BJ (cell line): ENCODE results near the gene AGPAT3. TPM values are rescaled to one million over a fixed set of nuclear protein-coding genes. Genes with fewer than 3 reads are reported as not detected.

ENCODE experiments used
- CTCF ChIA-PET: fragments of 350-600 bp; formaldehyde crosslinking; extraction: SDS; loops from one replicate; lab custom pipeline; 2021; ENCODE audit warnings: antibody characterized with exemption, inconsistent platforms; lab: Yijun Ruan, JAX
- POLR2A ChIA-PET: fragments of 300-600 bp; sonication (Branson Sonifier 250); formaldehyde crosslinking; extraction: SDS; loops from one replicate; lab custom pipeline; 2021; ENCODE audit warnings: antibody characterized with exemption; lab: Charles Lee
- DNase-seq: peaks from one replicate; pipeline ENCODE4 v3.0.0-alpha.2; 2011; ENCODE audit warnings: low read depth
- H3K27me3 ChIP-seq: 2 replicates; pipeline ENCODE4 v1.6.0; 2011; ENCODE audit warnings: low read length; ENCODE audit not compliant: control insufficient read depth, insufficient read depth
- H3K36me3 ChIP-seq: 2 replicates; pipeline ENCODE4 v1.5.1; 2011; ENCODE audit warnings: low read length; ENCODE audit not compliant: control insufficient read depth, insufficient read depth
- H3K4me3 ChIP-seq: 2 replicates; pipeline ENCODE4 v1.5.1; 2011; ENCODE audit warnings: low read depth, mild to moderate bottlenecking, control low read depth, low read length
- polyA plus RNA-seq: library from polyadenylated mRNA; depleted of rRNA; stranded (reverse); fragments of >200 nt; gene quantifications from 2 replicates; pipeline ENCODE4 v1.2.3, GENCODE V29; 2011
- TF ChIP-seq, protein P1 (sequence below): IDR thresholded peaks from 2 replicates; pipeline ENCODE4 v1.5.1; 2011; ENCODE audit warnings: low read depth, mild to moderate bottlenecking, control low read depth, inconsistent platforms, low read length, moderate library complexity; ENCODE audit not compliant: insufficient read depth

Gene AGPAT3
- polyA plus RNA-seq, 1 experiment, result 68.5 TPM

DNA sequence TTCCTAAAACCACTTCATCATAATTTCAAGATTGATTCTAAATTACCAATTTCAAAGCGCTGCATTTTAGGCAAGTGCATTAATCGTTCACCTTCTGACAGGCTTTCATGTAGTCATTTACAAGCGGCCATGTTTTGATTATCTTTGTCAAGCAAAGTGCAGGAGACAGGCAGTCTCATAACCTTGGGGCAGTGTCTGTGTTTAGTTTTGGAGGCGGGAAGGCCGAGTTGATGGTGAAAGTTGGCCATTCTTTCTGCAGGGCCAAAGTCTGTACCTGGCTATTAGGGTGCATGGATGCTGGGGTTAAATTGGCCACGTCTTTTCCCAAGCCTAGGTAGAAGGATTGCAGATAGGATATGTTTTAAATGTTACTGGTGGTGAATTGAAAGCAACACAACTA is 2.9 kb downstream of the AGPAT3 start:
- Histone ChIP-seq H3K27me3 (no peaks in the 10 kb centered on the region), H3K4me3 (no peak overlapping the region), H3K36me3 (peaks cover 3% of the 10 kb centered on the region)
- CTCF ChIA-PET, result interaction anchor here (1.3 kb wide), 1 partner anchor 108 kb away, joined by 5 read pairs; no protein-coding TSS in a partner anchor
- TF ChIP-seq, protein P1, sequence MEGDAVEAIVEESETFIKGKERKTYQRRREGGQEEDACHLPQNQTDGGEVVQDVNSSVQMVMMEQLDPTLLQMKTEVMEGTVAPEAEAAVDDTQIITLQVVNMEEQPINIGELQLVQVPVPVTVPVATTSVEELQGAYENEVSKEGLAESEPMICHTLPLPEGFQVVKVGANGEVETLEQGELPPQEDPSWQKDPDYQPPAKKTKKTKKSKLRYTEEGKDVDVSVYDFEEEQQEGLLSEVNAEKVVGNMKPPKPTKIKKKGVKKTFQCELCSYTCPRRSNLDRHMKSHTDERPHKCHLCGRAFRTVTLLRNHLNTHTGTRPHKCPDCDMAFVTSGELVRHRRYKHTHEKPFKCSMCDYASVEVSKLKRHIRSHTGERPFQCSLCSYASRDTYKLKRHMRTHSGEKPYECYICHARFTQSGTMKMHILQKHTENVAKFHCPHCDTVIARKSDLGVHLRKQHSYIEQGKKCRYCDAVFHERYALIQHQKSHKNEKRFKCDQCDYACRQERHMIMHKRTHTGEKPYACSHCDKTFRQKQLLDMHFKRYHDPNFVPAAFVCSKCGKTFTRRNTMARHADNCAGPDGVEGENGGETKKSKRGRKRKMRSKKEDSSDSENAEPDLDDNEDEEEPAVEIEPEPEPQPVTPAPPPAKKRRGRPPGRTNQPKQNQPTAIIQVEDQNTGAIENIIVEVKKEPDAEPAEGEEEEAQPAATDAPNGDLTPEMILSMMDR, result no peak
- no peak for DNase-seq
- POLR2A ChIA-PET, result no interaction called here

DNA sequence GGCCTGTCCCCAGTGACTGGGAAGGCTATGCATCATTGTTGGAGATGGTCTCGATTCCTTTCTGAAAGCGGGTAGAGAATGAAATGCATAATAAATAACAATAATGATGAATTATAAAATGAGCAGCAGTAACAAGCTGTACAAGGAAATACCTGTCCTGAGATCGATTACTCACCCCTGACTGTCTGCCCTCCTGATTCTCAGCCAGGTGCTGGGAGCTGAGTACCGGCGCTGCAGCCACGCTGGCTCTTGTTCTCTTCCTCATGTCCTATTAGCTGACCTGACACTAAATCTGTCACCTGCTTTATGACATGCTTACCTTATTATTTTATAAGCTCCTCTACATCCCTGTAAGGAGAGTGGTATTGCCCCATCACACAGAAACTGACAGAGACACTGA is 3.4 kb downstream of the AGPAT3 start:
- CTCF ChIA-PET, result interaction anchor here (1.3 kb wide), 1 partner anchor 107 kb away, joined by 5 read pairs; no protein-coding TSS in a partner anchor
- peaks cover 4% of the 10 kb centered on the region for H3K36me3 ChIP-seq
- POLR2A ChIA-PET, result no interaction called here
- H3K27me3 ChIP-seq, result no peaks in the 10 kb centered on the region
- H3K4me3 ChIP-seq, result no peak overlapping the region
- TF ChIP-seq, protein P1, result no peak
- DNase-seq, result no peak

DNA sequence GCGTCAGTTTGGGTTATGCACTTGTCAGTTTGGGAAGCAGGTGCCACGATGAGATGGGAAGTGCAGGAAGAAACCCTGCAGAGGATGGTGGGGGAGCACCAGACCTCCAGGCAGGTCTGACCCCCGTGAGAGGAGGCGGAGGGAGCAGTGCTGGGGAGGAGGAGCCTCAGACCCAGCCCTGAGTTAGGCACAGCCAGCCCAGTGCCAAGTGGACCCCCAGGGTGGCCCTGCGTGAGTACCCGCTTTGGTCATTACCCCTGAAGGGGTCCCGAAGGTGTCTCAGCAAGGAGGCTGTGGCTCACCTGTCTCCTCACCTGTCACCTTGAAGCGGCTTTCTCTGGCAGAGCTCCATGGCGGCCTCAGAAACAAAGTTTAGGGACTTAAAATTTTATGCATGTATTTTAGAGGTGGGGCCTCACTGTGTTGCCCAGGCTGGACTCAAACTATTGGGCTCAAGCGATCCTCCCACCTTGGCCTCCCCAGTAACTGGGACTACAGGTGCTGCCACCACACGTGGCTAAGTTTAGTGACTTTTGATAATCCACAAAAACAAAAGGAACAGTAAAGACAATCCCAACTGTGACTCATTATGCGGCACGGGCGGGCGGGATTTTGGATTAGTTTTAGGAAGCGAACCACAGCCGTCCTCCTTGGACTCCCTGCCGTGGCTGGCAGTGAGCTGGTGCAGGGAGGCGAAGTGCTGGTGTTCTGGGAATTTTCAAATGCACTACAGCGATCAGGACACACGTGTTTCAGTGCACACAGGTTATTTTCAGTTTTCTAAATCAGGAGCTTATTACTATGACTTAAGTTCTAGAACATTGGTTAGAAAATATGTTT is 4.7 kb downstream of the AGPAT3 start:
- no peak for DNase-seq
- Histone ChIP-seq H3K27me3 (no peaks in the 10 kb centered on the region), H3K4me3 (no peak overlapping the region), H3K36me3 (peaks cover 4% of the 10 kb centered on the region)
- POLR2A ChIA-PET, result no interaction called here
- CTCF ChIA-PET, result interaction anchor here (1.3 kb wide), 1 partner anchor 106 kb away, joined by 5 read pairs; no protein-coding TSS in a partner anchor
- TF ChIP-seq, protein P1, result no peak

DNA sequence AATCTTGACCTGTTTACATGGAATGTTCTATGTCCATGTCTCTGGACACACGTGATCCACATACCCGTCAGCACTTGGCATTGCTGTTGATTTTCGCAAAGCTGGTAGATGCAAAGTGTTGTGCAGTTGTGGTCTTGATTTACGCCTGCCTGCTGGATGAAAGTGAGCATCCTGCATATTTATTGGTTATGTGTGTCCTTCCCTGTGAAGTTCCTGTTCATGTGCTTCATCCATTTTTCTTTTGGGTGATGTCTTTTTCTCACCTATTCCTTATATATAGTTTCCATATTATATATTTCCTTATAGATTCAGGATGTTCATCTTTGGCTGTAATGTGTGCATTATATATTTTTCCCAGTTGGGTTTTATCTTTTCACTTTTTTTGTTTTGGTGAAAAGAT is 6.5 kb downstream of the AGPAT3 start:
- ChIA-PET POLR2A (no interaction called here), CTCF (no interaction called here)
- peaks cover 4% of the 10 kb centered on the region for H3K36me3 ChIP-seq
- H3K4me3 ChIP-seq, result no peak overlapping the region
- no peak for DNase-seq
- TF ChIP-seq, protein P1, result no peak
- no peaks in the 10 kb centered on the region for H3K27me3 ChIP-seq

DNA sequence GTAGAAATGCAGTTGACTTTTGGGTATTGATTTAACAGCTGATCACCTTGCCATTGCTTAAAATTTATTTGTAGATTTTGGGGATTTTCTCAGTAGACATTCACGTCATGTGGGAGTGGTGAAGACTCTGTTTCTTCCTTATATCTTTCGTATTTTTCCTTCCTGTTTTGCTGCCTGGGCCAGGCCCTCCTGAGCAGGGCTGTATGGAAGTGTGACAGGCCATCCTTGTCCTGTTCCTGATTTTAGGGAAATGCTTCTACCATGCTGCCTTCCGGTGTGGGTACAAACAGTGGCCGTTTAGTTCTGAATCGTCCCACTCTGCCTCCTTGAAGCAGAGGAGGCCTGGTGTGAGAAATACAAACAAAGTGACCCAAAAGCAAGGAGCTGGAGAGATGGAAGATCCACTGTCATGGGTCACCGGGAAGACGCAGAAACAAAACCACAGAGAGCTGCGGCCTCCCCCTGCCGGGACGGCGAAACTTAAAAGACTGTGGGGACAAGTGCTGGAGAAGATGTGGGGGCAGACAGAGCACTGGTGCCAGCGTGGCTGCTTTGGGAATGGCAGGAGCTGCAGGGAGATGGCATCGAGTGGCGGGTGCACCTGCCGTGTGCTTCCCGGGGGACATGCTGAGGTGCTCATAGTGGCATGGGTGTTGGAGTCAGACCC is 7.6 kb downstream of the AGPAT3 start:
- no peaks in the 10 kb centered on the region for H3K27me3 ChIP-seq
- peaks cover 4% of the 10 kb centered on the region for H3K36me3 ChIP-seq
- no peak for DNase-seq
- no peak overlapping the region for H3K4me3 ChIP-seq
- ChIA-PET POLR2A (no interaction called here), CTCF (no interaction called here)
- TF ChIP-seq, protein P1, result no peak
